Mucosa of stomach (tissue), 1 donor: ENCODE data around the gene AKR7A2.
A peak's percentile ranks its signal among the peaks of the same experiment; 100 is the strongest.
"Not testable (repeated sequence)": the region's sequence is repeated elsewhere in the genome, so short reads cannot be mapped to it uniquely, and the experiment has no call there.

Source experiments
- H3K27me3 ChIP-seq: one replicate; pipeline ENCODE4 v1.7.0; 2013; ENCODE audit warnings: mild to moderate bottlenecking, low read length; ENCODE audit not compliant: control insufficient read depth, insufficient read depth
- H3K36me3 ChIP-seq: one replicate; pipeline ENCODE4 v1.7.0; 2013; ENCODE audit warnings: low read length; ENCODE audit not compliant: control insufficient read depth, insufficient read depth
- H3K4me1 ChIP-seq: one replicate; pipeline ENCODE4 v1.7.0; 2013; ENCODE audit warnings: mild to moderate bottlenecking, low read length; ENCODE audit not compliant: control insufficient read depth, insufficient read depth
- H3K4me3 ChIP-seq: one replicate; pipeline ENCODE4 v1.7.0; 2013; ENCODE audit warnings: low read length
- H3K9ac ChIP-seq: one replicate; pipeline ENCODE4 v1.7.0; 2013; ENCODE audit warnings: mild to moderate bottlenecking, low read length, moderate library complexity
- H3K9me3 ChIP-seq: one replicate; pipeline ENCODE4 v1.7.0; 2013; ENCODE audit warnings: mild to moderate bottlenecking, low read length, moderate library complexity; ENCODE audit not compliant: control insufficient read depth
- donor health status: Pancreatic carcinoma.

Gene AKR7A2

DNA sequence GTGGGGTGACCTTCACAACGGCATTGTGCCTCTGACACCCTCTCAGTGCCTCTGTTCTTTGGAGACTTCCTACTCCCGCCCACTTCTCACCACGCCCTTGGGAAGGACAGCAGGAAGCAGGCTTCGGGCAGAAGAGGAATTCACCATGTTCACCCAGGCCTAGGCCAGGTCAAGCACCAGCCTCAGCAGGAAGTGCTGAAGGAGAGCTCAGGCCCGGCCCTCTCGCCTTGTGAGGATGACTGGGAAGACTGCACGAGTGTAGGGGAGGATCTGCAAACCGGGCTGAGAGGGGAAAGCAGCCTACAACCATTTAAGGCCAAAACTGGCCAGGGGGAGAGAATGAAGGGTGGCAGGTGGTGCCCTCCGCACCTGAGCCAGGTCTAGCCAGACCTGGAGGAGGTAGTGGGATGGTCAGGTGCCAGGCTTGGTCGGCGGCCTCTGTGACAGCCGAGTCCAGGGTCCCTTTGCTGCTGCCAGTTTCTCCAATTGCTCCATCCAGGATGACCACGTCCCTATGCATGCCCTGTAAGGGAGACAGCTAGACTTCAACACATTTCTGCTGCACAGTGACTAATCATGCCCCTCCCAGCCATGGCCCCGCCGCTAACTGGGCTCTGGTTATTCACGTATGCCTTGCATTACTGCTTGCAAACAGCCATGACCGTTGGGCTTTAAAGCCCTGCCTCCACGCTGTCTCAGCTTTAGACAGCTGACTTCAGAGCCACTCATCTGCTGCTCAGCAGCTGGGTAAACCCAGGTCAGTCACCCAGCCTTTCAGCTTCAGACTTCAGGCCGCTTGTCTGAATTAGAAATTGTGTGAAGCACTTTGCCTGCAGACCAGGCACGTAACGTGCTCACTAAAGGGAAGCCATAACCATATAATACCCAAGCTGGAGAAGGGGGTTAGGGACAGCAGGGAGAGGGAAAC is 51.5 kb downstream of the AKR7A2 start:
- H3K9ac ChIP-seq, result peak overlapping the region; percentile 2
- H3K4me1 ChIP-seq, result peaks cover 10% of the 10 kb centered on the region
- no peaks in the 10 kb centered on the region for H3K27me3 ChIP-seq
- H3K36me3 ChIP-seq, result peaks cover 10% of the 10 kb centered on the region
- H3K4me3 ChIP-seq, result no peak overlapping the region
- H3K9me3 ChIP-seq, result no peaks in the 10 kb centered on the region

DNA sequence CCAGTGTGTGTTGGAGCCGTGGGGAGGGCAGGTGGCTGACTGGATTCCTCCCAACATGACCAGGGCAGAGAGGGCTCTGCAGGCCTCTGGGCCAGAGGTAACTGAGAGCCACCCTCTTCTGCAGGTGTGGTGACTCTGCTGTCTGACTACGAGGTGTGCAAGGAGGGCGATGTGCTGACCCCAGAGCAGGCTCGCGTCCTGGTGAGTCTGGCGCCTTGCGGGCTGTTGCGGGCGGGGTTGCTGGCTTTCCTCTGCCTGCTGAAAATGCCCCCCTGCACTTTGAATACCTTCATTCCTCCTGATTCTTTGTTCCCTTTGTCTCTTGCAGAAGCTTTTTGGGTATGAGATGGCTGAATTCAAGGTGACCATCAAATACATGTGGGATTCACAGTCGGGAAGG is 53.6 kb downstream of the AKR7A2 start:
- no peak overlapping the region for H3K9ac ChIP-seq
- no peaks in the 10 kb centered on the region for H3K9me3 ChIP-seq
- peaks cover 10% of the 10 kb centered on the region for H3K4me1 ChIP-seq
- no peaks in the 10 kb centered on the region for H3K27me3 ChIP-seq
- H3K36me3 ChIP-seq, result peaks cover 10% of the 10 kb centered on the region
- no peak overlapping the region for H3K4me3 ChIP-seq

DNA sequence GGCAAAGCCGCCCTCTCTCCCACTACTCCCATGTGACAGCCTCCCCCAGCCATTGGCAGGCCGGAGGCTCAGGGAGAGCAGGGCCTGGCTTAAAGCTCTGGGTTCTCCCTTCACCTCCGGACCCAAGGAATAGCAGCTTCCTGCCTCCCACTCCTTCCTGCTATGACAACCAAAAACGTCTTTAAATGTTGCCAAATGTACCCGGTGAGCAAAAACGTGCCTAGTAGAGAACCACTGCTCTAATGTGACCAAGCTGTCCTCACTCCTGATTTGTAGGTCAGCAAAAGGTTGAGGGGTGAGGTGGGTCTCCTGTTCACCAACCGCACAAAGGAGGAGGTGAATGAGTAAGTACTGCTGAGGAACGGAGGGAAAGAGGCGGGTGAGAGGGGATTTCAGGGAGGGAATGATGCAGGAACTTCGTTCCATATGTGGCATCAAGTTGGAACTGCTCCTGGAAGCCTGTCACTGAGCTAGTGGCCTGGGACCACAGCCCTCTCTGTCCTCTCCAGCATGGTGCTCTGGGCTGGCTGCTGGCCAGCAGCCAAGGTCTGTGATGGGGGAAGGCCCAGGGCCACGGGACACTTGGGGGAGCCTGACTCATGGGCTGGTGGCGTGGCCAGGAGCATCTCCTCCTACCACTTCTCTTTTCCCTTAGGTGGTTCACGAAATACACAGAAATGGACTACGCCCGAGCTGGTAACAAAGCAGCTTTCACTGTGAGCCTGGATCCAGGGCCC is 54.6 kb downstream of the AKR7A2 start:
- H3K36me3 ChIP-seq, result peaks cover 10% of the 10 kb centered on the region
- H3K4me3 ChIP-seq, result no peak overlapping the region
- no peaks in the 10 kb centered on the region for H3K27me3 ChIP-seq
- H3K4me1 ChIP-seq, result peaks cover 15% of the 10 kb centered on the region
- H3K9me3 ChIP-seq, result no peaks in the 10 kb centered on the region
- no peak overlapping the region for H3K9ac ChIP-seq

DNA sequence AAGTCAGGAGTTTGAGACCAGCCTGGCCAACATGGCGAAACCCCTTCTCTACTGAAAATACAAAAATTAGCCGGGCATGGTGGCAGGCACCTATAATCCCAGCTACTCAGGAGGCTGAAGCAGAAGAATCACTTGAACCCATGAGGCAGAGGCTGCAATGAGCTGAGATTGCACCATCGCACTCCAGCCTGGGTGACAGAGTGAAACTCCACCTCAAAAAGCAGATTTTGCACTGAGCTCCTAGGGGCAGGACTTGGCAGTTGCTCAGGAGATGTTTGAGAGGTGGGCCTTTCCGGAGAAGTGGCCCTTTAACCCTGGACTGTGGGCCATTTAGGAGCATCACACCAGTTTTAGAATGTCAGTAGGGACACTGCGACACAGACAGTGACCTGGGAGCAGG is 55.6 kb downstream of the AKR7A2 start:
- H3K9ac ChIP-seq, H3K27me3 ChIP-seq, H3K9me3 ChIP-seq, H3K4me3 ChIP-seq, H3K36me3 ChIP-seq: not testable (repeated sequence)
- H3K4me1 ChIP-seq, result peaks cover 18% of the 10 kb centered on the region

DNA sequence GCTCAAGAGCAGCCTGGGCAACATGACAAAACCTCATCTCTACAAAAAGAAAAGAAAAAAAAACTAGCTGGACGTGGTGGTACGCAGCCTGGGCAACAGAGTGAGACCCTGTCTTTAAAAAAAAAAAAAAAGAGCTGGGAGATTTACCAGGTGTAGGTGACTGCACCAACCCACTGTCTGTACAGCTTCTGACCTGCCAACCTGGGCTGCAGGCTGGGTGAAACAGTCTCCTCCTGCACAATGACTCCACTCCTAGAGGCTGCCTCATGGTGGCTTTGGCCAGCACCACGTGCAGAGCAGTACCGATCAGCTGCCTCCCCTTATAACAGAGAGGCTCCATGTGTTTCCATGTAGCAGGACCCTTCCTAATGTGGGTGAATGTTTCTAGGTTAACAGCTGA is 56.7 kb downstream of the AKR7A2 start:
- peaks cover 6% of the 10 kb centered on the region for H3K36me3 ChIP-seq
- H3K9ac ChIP-seq, result no peak overlapping the region
- no peaks in the 10 kb centered on the region for H3K9me3 ChIP-seq
- H3K4me3 ChIP-seq, result no peak overlapping the region
- no peaks in the 10 kb centered on the region for H3K27me3 ChIP-seq
- H3K4me1 ChIP-seq, result peaks cover 19% of the 10 kb centered on the region

DNA sequence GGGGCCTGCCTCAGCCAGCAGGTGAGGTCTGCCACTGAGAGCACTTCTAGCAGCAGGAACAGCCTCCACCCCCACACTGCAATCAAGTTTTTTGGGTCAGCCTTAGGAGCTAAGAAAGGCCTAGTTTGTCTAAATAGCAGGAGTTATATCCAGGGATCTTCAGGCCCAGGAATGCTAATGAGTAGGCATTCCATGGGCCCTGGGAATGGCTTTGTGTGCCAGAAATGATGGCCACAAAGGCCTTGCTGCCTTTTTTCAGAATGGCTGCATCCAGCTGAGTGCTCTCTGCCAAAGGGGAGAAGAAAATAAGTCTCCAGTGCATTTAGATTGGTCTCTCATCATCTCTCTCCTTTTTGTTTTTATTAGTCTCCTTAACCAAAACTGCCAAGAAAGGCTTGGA is 57.5 kb downstream of the AKR7A2 start:
- Histone ChIP-seq H3K4me1 (peaks cover 15% of the 10 kb centered on the region), H3K9me3 (no peaks in the 10 kb centered on the region), H3K4me3 (no peak overlapping the region), H3K9ac (no peak overlapping the region), H3K27me3 (no peaks in the 10 kb centered on the region), H3K36me3 (peaks cover 4% of the 10 kb centered on the region)
